Subcutaneous abdominal adipose tissue (tissue), 5 donors: ENCODE measurements around the gene P2RX5.
A peak's percentile ranks its signal among the peaks of the same experiment; 100 is the strongest.

ENCODE experiments used
- H3K27ac ChIP-seq: one replicate; pipeline ENCODE4 v1.7.0; 2013; ENCODE audit warnings: low read depth, mild to moderate bottlenecking, inconsistent platforms, low read length, moderate library complexity
- H3K27me3 ChIP-seq, 5 donors: one replicate each; pipeline ENCODE4 v1.7.0; 2013; ENCODE audit warnings: low read length in 5 of 5, inconsistent platforms in 1 of 5; ENCODE audit not compliant: control insufficient read depth in 5 of 5, insufficient read depth in 4 of 5
- H3K36me3 ChIP-seq, 5 donors: one replicate each; pipeline ENCODE4 v1.7.0; 2013; ENCODE audit warnings: low read length in 5 of 5; ENCODE audit not compliant: control insufficient read depth in 5 of 5, insufficient read depth in 5 of 5
- H3K4me1 ChIP-seq, 5 donors: one replicate each; pipeline ENCODE4 v1.7.0; 2013; ENCODE audit warnings: low read length in 5 of 5, mild to moderate bottlenecking in 3 of 5, moderate library complexity in 1 of 5; ENCODE audit not compliant: control insufficient read depth in 5 of 5, insufficient read depth in 5 of 5
- H3K4me3 ChIP-seq, 5 donors: one replicate each; pipeline ENCODE4 v1.7.0; 2013; ENCODE audit warnings: low read length in 5 of 5, low read depth in 1 of 5
- H3K9ac ChIP-seq, 5 donors: one replicate each; pipeline ENCODE4 v1.7.0; 2013; ENCODE audit warnings: low read length in 5 of 5, mild to moderate bottlenecking in 4 of 5, moderate library complexity in 3 of 5
- H3K9me3 ChIP-seq, 5 donors: one replicate each; pipeline ENCODE4 v1.7.0; 2013; ENCODE audit warnings: low read length in 5 of 5; ENCODE audit not compliant: control insufficient read depth in 5 of 5
- donor health status: healthy.
- donor health status: healthy.
- donor health status: healthy.
- donor health status: healthy.
- donor health status: healthy.

The P2RX5 gene

DNA sequence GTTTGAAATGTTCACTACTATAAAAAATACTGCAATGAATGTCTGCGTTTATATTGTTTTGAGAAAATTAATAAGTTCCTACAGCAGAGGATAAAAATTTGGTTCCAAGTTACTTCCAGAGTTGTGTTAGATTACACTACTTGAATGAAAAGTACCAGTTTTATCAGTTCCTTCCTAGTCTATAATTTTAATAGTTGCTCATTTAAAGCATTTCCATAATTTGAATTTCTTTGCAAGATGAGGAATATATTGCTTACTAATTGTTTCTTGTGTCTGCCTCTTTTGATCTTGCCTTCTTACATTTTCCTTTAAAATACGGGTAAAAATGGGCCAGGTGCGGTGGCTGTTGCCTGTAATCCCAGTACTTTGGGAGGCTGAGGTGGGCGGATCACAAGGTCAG is 23.4 kb downstream of the P2RX5 start:
- H3K4me3 ChIP-seq = no peak overlapping the region
- H3K9me3 ChIP-seq = no peaks in the 10 kb centered on the region
- no peak overlapping the region for H3K27ac ChIP-seq
- no peak overlapping the region for H3K9ac ChIP-seq
- H3K27me3 ChIP-seq = peaks cover 0 to 7% (median 0%) of the 10 kb centered on the region in 5 donors
- H3K4me1 ChIP-seq = peaks cover 2 to 22% (median 16%) of the 10 kb centered on the region in 5 donors
- peaks cover 0 to 8% (median 0%) of the 10 kb centered on the region in 5 donors for H3K36me3 ChIP-seq

DNA sequence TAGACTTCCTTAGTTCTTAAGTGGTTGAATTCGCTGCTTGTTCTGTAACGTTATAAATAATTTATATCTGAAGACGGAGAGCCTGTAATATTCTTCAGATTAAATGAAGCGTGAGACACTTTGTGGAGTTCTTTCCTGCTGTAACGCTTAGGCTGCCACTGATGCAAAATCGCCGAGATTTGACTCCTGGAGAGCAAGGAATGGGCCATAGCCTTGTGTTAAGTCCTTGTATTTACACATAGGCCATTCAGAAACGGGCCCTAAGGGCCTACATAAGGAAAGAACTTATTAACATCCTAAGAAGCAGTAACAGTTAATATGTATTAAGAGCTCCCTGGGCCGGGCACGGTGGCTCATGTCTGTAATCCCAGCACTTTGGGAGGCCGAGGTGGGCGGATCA is 26.4 kb downstream of the P2RX5 start:
- peaks cover 0 to 11% (median 5%) of the 10 kb centered on the region in 5 donors for H3K36me3 ChIP-seq
- peak overlapping the region; percentile 76 to 96 (median 93) for H3K4me3 ChIP-seq
- H3K27ac ChIP-seq = no peak overlapping the region
- peaks cover 0 to 2% (median 0%) of the 10 kb centered on the region in 5 donors for H3K27me3 ChIP-seq
- peaks cover 2 to 41% (median 36%) of the 10 kb centered on the region in 5 donors for H3K4me1 ChIP-seq
- H3K9me3 ChIP-seq = no peaks in the 10 kb centered on the region
- H3K9ac ChIP-seq = peak overlapping the region; percentile 48 to 98 (median 95)

DNA sequence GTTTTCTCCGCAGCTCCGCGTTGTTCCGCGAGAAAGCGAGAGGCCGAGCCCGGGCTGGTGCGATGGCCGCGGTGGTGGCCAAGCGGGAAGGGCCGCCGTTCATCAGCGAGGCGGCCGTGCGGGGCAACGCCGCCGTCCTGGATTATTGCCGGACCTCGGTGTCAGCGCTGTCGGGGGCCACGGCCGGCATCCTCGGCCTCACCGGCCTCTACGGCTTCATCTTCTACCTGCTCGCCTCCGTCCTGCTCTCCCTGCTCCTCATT is 26.9 kb downstream of the P2RX5 start:
- H3K4me1 ChIP-seq = peaks cover 2 to 41% (median 36%) of the 10 kb centered on the region in 5 donors
- H3K9ac ChIP-seq = peak overlapping the region; percentile 48 to 98 (median 95)
- H3K9me3 ChIP-seq = no peaks in the 10 kb centered on the region
- peak overlapping the region; percentile 85 for H3K27ac ChIP-seq
- peak overlapping the region; percentile 76 to 96 (median 93) for H3K4me3 ChIP-seq
- peaks cover 0 to 17% (median 10%) of the 10 kb centered on the region in 5 donors for H3K36me3 ChIP-seq
- no peaks in the 10 kb centered on the region for H3K27me3 ChIP-seq

DNA sequence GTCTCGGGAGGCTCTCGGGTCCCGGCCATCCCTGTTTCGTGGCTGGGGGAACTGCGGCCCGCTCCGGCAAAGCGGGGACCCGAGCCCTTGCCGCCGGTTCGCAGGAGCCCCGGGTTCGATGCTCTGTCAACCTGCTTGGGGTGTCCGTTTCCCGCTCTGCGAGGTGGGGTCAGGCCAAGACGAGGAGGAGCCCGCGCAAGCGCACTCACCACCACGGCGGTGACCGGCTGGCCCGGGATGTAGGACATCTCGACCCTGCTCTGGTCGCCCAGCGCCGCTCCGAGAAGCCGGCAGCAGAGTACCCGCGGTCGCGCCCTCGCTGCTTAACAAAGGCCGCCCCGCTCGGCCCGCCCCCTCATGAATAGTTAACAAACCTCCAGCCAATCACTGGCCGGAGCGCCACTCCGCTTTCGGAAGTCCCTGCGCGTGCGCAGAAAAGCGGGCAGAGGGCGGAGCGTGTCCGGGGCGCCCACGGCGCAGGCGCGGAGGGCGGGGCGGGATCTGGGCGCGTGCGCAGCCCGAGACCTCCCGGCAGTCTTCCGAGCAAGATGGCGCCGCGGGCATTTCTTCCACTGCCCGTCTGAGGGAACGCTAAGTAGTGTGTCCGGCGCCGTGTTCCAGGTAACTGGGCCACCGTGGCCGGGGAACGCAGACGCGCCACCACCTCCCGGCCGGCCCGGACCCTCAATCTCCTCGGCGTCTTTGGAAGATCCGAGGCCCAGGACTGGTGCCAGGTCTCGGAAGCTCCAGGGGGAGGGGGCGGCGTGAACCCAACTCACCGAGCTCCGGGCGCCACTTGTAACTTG is 27.5 kb downstream of the P2RX5 start, which contains the start of the genes EMC6 and TAX1BP3:
TSS of gene EMC6 (plus strand) at position 534 of the 806 bp plus-strand sequence. CDS start 335 bp downstream, outside the sequence.
TSS of gene TAX1BP3 (minus strand) at position 300 of the 806 bp plus-strand sequence. CDS start at position 248, 52 bp downstream.
- Histone ChIP-seq H3K4me1 (peaks cover 2 to 41% (median 36%) of the 10 kb centered on the region in 5 donors), H3K36me3 (peaks cover 0 to 22% (median 16%) of the 10 kb centered on the region in 5 donors), H3K9ac (peak within 1 kb of the TSS; percentile 50 to 98 (median 95)), H3K9me3 (no peaks in the 10 kb centered on the region), H3K27me3 (no peaks in the 10 kb centered on the region), H3K27ac (peak within 1 kb of the TSS; percentile 85), H3K4me3 (peak within 1 kb of the TSS; percentile 78 to 96 (median 93))

DNA sequence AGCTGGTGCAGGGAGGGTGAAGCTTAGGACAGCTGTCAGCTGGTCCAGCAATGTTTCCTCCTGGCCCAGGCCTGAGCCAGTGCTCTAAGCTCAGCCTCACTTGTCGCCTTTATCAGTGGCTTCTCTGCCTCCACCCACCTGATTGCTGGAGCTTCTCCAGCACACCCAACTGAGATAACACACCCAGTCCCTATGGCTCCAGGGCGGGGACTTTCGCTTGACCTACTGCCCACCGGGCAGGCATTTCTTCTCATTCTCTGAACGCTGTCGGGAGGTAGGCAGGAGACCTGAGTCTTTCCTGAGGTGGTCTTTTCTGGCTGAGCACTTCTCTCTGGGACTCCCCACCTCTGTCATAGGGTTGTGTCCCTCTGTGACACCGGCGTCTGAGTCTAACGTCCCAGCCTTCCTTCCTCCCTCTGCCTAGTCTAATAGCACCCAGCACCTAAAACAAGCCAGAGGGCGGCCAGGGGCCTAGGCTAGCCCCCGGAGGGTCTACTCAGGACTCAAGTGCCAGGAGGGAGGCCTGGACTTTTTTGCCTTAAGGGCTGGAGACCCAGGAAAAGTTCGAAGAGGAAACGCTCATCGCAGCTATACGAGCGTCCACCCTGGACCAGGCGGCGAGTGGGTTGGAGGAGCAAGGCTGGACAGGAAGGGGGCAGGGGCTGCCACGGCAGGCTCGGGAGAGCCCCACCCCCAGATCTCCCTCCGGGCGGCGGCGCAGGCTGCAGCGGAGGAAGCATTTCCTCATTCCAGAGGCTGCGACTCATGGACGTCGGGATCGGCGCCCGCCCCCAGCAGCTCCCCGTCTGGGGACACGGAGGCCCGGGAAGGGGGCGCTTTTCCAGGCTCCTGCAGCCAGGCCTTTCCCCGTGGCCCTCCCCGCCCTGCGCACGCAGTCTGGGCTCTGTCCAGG is 28.3 kb downstream of the P2RX5 start:
- Histone ChIP-seq H3K36me3 (peaks cover 0 to 30% (median 21%) of the 10 kb centered on the region in 5 donors), H3K4me3 (peak overlapping the region; percentile 70 to 96 (median 93)), H3K27me3 (no peaks in the 10 kb centered on the region), H3K27ac (peak overlapping the region; percentile 85), H3K9me3 (no peaks in the 10 kb centered on the region), H3K9ac (peak overlapping the region; percentile 50 to 89 (median 78)), H3K4me1 (peaks cover 2 to 41% (median 36%) of the 10 kb centered on the region in 5 donors)

DNA sequence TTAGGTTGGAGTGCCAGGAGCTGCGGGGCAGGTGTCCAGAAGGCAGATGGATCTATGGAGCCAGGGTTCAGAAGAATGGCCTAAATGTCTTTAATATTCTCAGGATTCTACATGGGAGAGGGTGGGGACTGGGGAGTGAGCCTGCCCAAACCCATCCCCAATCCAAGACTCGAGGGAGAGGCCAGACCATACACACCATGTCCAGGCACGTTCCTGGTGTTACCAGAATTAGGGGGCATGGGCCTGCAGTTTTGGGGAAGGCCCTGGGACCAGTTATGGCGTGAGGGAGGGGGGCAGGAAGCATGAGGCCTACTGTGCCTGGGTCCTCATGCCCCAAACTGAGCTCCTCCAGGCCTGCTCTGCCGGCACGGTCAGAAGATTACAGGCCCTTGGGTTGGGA is 29.4 kb downstream of the P2RX5 start:
- Histone ChIP-seq H3K27me3 (no peaks in the 10 kb centered on the region), H3K27ac (no peak overlapping the region), H3K4me3 (peak overlapping the region in 2 of 5 donors; percentile 35 to 96), H3K4me1 (peaks cover 2 to 41% (median 36%) of the 10 kb centered on the region in 5 donors), H3K9me3 (no peaks in the 10 kb centered on the region), H3K36me3 (peaks cover 0 to 33% (median 22%) of the 10 kb centered on the region in 5 donors), H3K9ac (peak overlapping the region in 1 of 5 donors; percentile 25)

DNA sequence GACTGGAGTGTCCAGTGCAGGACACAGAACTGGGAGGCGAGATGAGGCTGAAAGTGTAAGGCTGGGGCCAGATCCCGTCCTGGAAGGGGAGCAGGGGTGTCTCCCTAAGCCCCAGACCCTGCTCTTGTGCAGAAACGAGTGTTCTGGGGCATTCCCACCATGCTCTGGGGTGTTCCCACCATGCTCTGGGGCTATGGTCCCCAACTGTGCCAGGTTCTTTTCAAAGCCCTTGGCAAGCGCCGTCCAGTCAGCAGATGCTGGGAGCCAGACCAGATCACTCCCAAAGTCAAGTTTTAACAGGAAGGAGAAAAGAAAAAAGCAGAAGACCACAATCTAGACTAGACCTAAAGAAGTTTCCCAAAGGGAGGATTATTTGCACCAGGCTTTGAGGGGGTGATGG is 30.1 kb downstream of the P2RX5 start:
- peak overlapping the region; percentile 29 for H3K27ac ChIP-seq

DNA sequence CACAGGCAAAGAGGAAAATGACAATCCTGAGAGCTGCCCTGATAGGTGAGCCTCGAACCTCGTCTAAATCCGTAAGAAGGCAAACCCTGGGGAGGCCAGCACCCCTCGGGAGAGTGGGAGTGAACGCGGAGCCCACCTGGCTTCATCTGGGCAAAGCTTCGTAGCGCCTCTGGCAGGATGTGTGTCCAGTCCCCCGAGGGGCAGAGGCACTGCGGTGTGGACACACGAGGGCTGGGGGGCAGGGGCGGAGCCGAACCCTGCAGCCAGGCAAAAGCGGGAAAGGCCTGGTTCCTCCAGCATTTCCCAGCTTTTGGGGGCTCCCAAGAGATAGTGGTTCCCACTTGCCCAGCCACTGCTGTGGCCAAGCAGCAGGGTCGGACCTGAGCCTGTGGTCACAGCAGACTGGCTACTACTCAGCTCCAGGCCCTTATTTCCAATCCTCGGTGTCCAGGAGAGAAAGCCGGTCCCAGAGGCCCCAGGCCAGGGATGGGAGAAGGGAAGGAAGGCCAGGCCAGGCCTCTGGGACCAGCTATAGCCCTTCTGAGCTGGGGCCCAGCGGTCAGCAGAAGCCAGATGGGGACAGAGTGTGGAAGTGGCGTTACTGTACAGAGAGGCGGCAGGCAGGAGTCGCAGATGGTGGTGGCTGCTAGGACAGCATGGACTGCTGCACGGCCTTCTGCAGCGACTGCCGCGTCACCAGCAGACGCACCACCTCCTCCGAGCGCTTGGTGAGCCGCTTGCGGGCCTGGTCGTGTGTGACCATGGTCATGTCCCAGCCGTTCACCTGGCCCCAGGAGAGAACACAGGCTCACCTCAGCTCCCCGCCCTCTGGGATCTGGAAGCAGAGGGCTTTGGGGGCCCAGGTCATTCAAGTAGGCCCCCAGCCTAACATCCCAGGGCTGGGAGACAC is 32.6 kb downstream of the P2RX5 start:
- Histone ChIP-seq H3K27me3 (no peaks in the 10 kb centered on the region), H3K4me1 (peaks cover 0 to 50% (median 48%) of the 10 kb centered on the region in 5 donors), H3K4me3 (no peak overlapping the region), H3K9me3 (no peaks in the 10 kb centered on the region), H3K36me3 (peaks cover 0 to 52% (median 31%) of the 10 kb centered on the region in 5 donors), H3K9ac (no peak overlapping the region), H3K27ac (no peak overlapping the region)

More for the DNA sequence above, 30.1 kb downstream of the P2RX5 start:
- H3K4me1 ChIP-seq = peaks cover 2 to 43% (median 37%) of the 10 kb centered on the region in 5 donors
- H3K4me3 ChIP-seq = no peak overlapping the region
- no peak overlapping the region for H3K9ac ChIP-seq
- no peaks in the 10 kb centered on the region for H3K9me3 ChIP-seq
- peaks cover 0 to 39% (median 26%) of the 10 kb centered on the region in 5 donors for H3K36me3 ChIP-seq
- no peaks in the 10 kb centered on the region for H3K27me3 ChIP-seq

DNA sequence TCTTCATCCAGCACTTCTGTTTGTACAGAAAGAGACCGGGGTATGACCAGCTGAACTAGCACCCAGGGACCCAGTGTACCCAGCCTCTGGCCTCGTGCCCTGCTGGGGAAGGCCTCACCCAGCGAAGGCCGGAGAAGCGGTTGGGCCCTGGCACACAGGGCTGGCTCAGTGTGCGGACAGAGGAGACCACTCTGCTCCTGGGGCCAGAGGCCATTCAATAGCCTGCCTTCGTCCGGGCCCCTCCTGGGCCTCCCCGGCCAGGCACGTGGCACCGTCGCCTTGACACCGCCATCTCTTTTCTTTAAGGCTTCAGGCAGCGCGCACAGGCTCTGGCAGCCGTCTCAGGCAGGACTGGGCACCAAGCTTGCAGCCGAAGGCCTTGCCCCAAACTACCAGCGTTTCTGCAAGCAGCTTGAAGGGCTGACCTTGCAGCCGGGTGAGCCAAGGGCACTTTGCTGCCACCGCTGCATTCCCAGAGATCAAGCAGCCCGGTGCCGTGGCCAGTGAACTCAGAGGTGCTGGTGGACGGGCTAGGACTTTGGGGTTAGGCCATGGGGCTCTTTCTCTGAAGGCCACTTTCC is 35.6 kb downstream of the P2RX5 start:
- peaks cover 0 to 28% (median 26%) of the 10 kb centered on the region in 5 donors for H3K4me1 ChIP-seq

More for the DNA sequence above, 35.6 kb downstream of the P2RX5 start:
- Histone ChIP-seq H3K36me3 (peaks cover 0 to 71% (median 35%) of the 10 kb centered on the region in 5 donors), H3K9ac (peak overlapping the region in 1 of 5 donors; percentile 49), H3K27ac (peak overlapping the region; percentile 62), H3K27me3 (no peaks in the 10 kb centered on the region), H3K4me3 (no peak overlapping the region), H3K9me3 (no peaks in the 10 kb centered on the region)
